ENCODE data around the gene FAM227B.

Gene FAM227B

GRCh38 chr15:49320351-49320750 lies 300.3 kb downstream of the FAM227B start:
- no peak for DNase-seq (ENCODE audit: low spot score)
- no peak for TF ChIP-seq CTCF (IDR thresholded peaks at IDR 0.05; ENCODE audit: extremely low read depth, insufficient read depth, missing control alignments)
- in situ Hi-C loops (cut with MboI; ENCODE audit: low pct_unique_long_range_greater_than_20kb, low sequenced_read_pairs, unreplicated experiment) = no loop called here

- no peak for DNase-seq (ENCODE audit: low spot score)
- no peak for TF ChIP-seq CTCF (IDR thresholded peaks at IDR 0.05; ENCODE audit: extremely low read depth, insufficient read depth, missing control alignments)
- in situ Hi-C loops (cut with MboI; ENCODE audit: low pct_unique_long_range_greater_than_20kb, low sequenced_read_pairs, unreplicated experiment) = no loop called here
These were observed 305.2 kb downstream of the FAM227B start for GRCh38 chr15:49315391-49315823.

- in situ Hi-C loops (cut with MboI; ENCODE audit: low pct_unique_long_range_greater_than_20kb, low sequenced_read_pairs, unreplicated experiment) = no loop called here
- DNase-seq (ENCODE audit: low spot score) = no peak
- no peak for TF ChIP-seq CTCF (IDR thresholded peaks at IDR 0.05; ENCODE audit: extremely low read depth, insufficient read depth, missing control alignments)
These were observed 305.9 kb downstream of the FAM227B start for GRCh38 chr15:49314716-49315115.

GRCh38 chr15:49313650-49314049 lies 307.0 kb downstream of the FAM227B start:
- DNase-seq (ENCODE audit: low spot score) = no peak
- no peak for TF ChIP-seq CTCF (IDR thresholded peaks at IDR 0.05; ENCODE audit: extremely low read depth, insufficient read depth, missing control alignments)
- in situ Hi-C loops (cut with MboI; ENCODE audit: low pct_unique_long_range_greater_than_20kb, low sequenced_read_pairs, unreplicated experiment) = no loop called here

- DNase-seq (ENCODE audit: low spot score) = no peak
- in situ Hi-C loops (cut with MboI; ENCODE audit: low pct_unique_long_range_greater_than_20kb, low sequenced_read_pairs, unreplicated experiment) = no loop called here
- no peak for TF ChIP-seq CTCF (IDR thresholded peaks at IDR 0.05; ENCODE audit: extremely low read depth, insufficient read depth, missing control alignments)
These were observed 310.7 kb downstream of the FAM227B start for GRCh38 chr15:49309889-49310288.

- in situ Hi-C loops (cut with MboI; ENCODE audit: low pct_unique_long_range_greater_than_20kb, low sequenced_read_pairs, unreplicated experiment) = no loop called here
- DNase-seq (ENCODE audit: low spot score) = no peak
- TF ChIP-seq CTCF (IDR thresholded peaks at IDR 0.05; ENCODE audit: extremely low read depth, insufficient read depth, missing control alignments) = no peak
These were observed 311.9 kb downstream of the FAM227B start for GRCh38 chr15:49308686-49309085.

GRCh38 chr15:49306551-49306950 lies 314.1 kb downstream of the FAM227B start:
- in situ Hi-C loops (cut with MboI; ENCODE audit: low pct_unique_long_range_greater_than_20kb, low sequenced_read_pairs, unreplicated experiment) = no loop called here
- no peak for TF ChIP-seq CTCF (IDR thresholded peaks at IDR 0.05; ENCODE audit: extremely low read depth, insufficient read depth, missing control alignments)
- no peak for DNase-seq (ENCODE audit: low spot score)
